NCI-H187 (cell line): ENCODE results near the gene COA6.

ENCODE experiments used
- DNase-seq, 2 experiments: peaks; one replicate each; lab custom pipeline; 2025; lab: John Stamatoyannopoulos, UW

COA6 gene

DNA sequence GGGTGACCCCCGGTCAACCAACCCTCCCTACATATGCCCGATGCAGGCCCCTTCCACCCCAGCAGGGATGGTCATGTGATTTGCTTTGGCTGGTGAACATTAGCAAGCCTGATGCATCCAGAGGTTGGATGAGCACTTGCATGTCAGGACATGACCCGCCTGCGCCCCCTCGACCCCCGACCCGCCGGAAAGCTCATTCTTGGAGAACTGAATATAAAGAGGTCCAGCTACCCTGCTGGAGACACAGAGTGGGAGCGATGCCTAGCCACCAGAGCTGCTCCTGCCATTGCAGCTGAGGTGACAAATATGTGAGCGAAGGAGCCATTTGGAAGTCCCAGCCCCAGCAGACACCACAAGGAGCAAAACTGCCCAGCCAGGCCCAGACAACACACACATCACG lies 39.6 kb downstream of the COA6 start:
- no peak for DNase-seq

DNA sequence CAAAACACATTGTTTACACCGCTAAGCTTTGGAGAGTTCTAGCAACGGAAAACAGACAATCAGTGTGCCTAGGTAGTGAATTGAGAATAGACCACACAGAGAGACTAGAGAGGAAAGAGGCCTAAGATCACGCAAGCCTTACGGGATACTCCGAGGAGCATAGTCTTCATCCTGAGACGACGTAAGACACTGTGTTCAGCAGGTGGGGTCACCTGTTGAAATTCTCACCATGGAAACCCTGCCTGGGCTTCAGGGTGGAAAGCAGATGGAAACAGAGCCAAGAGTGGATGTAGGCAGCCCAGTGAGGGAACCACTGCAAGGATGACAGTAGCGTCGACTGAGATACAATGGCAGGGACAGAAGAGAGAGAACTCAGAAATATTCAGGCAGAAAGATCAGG lies 40.2 kb downstream of the COA6 start:
- no peak for DNase-seq

DNA sequence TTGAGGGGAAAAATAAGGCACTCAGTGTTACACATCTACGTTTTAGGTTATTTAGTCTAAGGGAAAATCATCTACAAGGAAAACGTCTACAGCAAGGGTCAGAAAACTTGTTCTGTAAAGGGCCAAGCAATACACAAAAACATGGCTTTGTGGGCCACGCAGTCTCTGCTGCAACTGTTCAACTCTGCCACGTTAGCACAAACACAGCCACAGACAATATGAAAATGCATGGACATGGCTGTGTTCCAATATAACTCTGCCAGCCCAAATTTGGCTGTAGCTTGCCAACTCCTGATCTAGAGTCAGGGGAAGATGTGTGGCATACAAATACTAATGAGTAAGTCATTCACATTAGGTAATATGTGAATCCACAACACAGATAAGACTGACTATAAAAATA lies 40.7 kb downstream of the COA6 start:
- DNase-seq: no peak

DNA sequence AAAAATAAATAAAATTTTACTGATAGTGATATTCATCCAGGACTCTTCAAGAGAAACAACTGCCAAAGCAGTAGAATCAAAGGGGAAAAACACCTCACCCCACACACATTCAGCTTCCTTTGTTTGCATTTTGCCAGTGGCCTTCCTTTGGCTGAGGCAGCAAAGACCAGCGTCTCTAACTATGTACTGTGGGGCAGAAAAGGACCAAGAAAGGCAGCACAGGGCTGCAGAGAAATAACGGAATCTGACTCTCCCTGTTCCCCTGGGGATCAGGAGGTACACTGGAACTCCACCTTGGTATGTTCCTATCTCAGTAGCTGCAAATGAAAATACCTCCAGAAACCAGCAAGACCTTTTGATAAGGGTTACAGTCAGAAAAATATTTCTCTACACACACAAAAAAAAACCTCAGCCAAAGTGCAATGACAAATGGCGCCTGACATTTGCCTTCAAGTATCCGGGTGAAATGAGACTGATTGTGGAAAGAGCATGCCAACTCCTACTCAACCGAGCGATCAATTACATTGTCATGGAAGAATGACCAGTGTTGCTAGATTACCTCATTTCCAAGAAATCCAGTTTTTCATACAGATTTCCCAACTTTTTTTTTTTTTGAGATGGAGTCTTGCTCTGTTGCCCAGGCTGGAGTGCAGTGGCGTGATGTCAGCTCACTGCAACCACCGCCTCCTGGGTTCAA lies 54.8 kb downstream of the COA6 start:
- DNase-seq: no peak

DNA sequence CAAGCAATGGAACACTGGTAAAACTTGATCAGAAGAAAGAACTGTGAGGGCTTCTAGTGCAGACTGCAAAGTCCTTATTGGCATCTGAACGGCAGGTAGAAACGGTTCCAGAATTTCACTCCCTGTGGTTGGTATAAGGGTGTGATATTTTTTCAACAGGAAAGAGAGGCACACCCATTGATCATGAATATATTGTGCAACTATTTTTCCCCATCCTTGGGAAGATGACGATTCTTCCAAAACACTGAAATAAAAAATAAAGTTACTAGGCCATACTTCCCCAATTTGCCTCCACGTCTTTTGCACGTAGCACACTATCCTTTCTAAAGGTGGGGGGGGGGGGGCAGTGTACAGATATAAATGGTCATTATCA lies 56.2 kb downstream of the COA6 start:
- DNase-seq: no peak

DNA sequence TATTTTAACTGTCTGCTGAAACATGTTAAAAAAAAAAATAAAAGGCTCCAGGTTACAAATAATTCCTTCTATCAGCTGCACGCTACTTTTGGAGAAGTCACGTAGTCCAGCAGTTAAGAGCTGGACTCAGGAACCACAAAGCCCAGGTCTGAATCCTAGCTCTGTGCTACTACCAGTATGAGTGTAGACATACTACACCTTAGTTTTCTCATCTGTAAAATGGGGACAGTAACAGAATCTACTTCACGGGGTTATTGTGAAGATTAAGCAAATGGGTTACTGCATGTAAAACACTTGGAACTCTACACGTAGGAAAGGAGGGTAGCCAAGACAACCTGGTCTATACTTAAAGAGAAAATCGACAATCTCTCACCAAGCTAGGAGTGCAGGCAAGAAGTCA lies 57.4 kb downstream of the COA6 start:
- DNase-seq: no peak

DNA sequence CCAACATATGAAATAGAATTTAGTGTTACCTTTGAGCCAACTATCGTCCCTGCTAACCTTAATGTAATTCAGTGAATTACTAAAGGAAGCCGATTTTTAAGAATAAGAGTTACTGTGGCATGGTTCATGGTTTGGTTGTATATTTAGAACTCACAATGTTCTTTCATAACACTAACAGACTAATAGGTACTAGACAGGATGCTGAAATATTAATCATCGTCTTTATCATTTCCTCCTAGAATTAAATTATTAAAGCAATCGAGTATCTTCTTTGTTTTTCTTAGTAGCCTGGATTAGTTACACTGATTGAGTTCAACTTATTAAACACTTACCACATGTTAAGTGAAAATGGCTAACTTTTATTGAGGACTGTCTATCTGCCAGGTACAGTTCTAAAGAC lies 58.0 kb downstream of the COA6 start:
- DNase-seq: no peak

DNA sequence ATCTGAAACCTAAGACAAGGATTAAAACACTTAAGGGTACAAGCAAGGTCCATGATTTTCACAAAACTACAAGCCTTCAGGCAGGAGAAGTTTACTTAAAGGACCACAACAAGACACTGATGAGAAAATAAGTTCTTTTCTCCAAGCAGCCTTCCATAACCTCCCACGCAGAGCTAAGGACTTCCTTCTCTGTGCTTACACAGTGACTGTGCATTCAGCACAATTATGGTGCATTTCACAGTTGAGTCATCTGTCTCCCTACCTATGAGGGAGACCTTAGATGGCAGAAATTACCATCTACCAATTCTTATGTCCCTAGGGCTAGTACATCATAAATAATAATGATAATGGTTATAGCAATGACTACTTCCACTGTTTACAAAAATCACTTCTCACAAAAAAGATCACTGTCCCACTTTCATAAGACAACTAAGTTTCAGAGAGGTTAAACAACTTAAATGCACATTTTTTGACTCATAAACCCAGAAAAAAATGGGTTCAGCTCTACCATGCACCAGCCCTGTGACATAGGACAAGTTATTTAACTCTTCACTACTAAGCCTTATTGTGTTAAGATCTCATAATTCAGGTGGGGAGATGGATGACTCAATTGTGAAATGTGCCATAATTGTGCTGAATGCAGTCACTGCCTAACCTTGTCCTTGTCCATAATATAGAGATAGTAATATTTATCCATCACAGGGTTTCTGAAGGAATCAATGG lies 60.5 kb downstream of the COA6 start:
- DNase-seq: no peak
